PC-3 (cell line): ENCODE results near the gene CD180. TPM values are rescaled to one million over a fixed set of nuclear protein-coding genes. Genes with fewer than 3 reads are reported as not detected.

Experiments
- ATAC-seq: fragments of 200-7000 bp; cut with Tn5 transposase; 2 replicates; pipeline ENCODE4 v1.9.1; 2020; ENCODE audit warnings: mild to moderate bottlenecking, moderate library complexity
- BruUV-seq: library from RNA; stranded (reverse); fragments of 400-500 nt; replicated peaks from 2 replicates; lab custom pipeline; 2021; lab: Mats Ljungman, UMichigan
- CTCF ChIA-PET: fragments of 300-600 bp; sonication (Branson Sonifier 250); formaldehyde crosslinking; loops from one replicate; lab custom pipeline; 2022; ENCODE audit warnings: antibody characterized with exemption; lab: Charles Lee
- POLR2A ChIA-PET: fragments of 300-600 bp; sonication (Branson Sonifier 250); formaldehyde crosslinking; loops from one replicate; lab custom pipeline; 2022; ENCODE audit warnings: antibody characterized with exemption; ENCODE audit not compliant: unreplicated experiment; lab: Charles Lee
- DNase-seq: peaks from one replicate; pipeline ENCODE4 v3.0.0-alpha.2; 2015
- H2AFZ ChIP-seq: fragments of 300-600 bp; sonication (generic); 2 replicates; pipeline ENCODE4 v1.6.0; 2016; ENCODE audit warnings: antibody characterized with exemption, low read length
- H3F3A ChIP-seq: fragments of 300-600 bp; sonication (generic); one replicate; pipeline ENCODE4 v1.6.0; 2017; ENCODE audit warnings: antibody characterized with exemption, low read length, control low read depth, mild to moderate bottlenecking; ENCODE audit not compliant: unreplicated experiment
- H3K27ac ChIP-seq: fragments of 300-600 bp; sonication (generic); 2 replicates; pipeline ENCODE4 v1.5.1; 2016; ENCODE audit warnings: mild to moderate bottlenecking, low read length
- H3K27me3 ChIP-seq: fragments of 300-600 bp; sonication (generic); 2 replicates; pipeline ENCODE4 v1.6.1; 2016; ENCODE audit warnings: low read length, mixed read lengths
- H3K36me3 ChIP-seq: fragments of 300-600 bp; sonication (generic); 2 replicates; pipeline ENCODE4 v1.6.1; 2016; ENCODE audit warnings: low read depth, mixed run types, low read length, mixed read lengths
- H3K4me1 ChIP-seq: fragments of 300-600 bp; sonication (generic); 2 replicates; pipeline ENCODE4 v1.5.1; 2016; ENCODE audit warnings: low read length; ENCODE audit not compliant: insufficient read depth
- H3K4me2 ChIP-seq: fragments of 300-600 bp; sonication (generic); 2 replicates; pipeline ENCODE4 v1.6.0; 2016; ENCODE audit warnings: low read length
- H3K4me3 ChIP-seq: fragments of 300-600 bp; sonication (generic); 2 replicates; pipeline ENCODE4 v1.5.1; 2016; ENCODE audit warnings: mild to moderate bottlenecking, low read length, mixed read lengths
- H3K79me2 ChIP-seq: fragments of 300-600 bp; sonication (generic); 2 replicates; pipeline ENCODE4 v1.6.1; 2017; ENCODE audit warnings: low read length, mixed read lengths
- H3K9ac ChIP-seq: fragments of 300-600 bp; sonication (generic); 2 replicates; pipeline ENCODE4 v1.6.0; 2016; ENCODE audit warnings: mild to moderate bottlenecking, low read length
- H3K9me2 ChIP-seq: fragments of 300-600 bp; sonication (generic); replicated peaks from 2 replicates; pipeline ENCODE4 v1.6.1; 2016; ENCODE audit warnings: mixed run types, low read length, mixed read lengths
- H3K9me3 ChIP-seq: fragments of 300-600 bp; sonication (generic); 2 replicates; pipeline ENCODE4 v1.6.1; 2016; ENCODE audit warnings: low read length, mixed read lengths
- H4K20me1 ChIP-seq: fragments of 300-600 bp; sonication (generic); 2 replicates; pipeline ENCODE4 v1.6.1; 2016; ENCODE audit warnings: low read length, mixed read lengths
- CTCF ChIP-seq: fragments of 300-600 bp; sonication (generic); conservative IDR thresholded peaks from 2 replicates; pipeline ENCODE4 v1.5.1; 2017; ENCODE audit warnings: antibody characterized with exemption, low read depth, mild to moderate bottlenecking, low read length
- EZH2 ChIP-seq: fragments of 300-600 bp; sonication (generic); IDR thresholded peaks from one replicate; pipeline ENCODE4 v1.6.1; 2017; ENCODE audit warnings: antibody characterized with exemption, mild to moderate bottlenecking, low read length; ENCODE audit not compliant: unreplicated experiment
- EZH2phosphoT487 ChIP-seq: fragments of 300-600 bp; sonication (generic); IDR thresholded peaks from 2 replicates; pipeline ENCODE4 v1.6.1; 2018; ENCODE audit warnings: mild to moderate bottlenecking, antibody characterized with exemption, low read length, borderline replicate concordance
- intact Hi-C: fragments of 100-400 bp; cut with micrococcal nuclease; formaldehyde crosslinking; loops from 2 replicates; pipeline ENCODE4 v1.9.0; 2023
- total RNA-seq: library from RNA; depleted of rRNA; stranded (reverse); fragments of >200 nt; gene quantifications from 2 replicates; pipeline ENCODE4 v1.2.3, GENCODE V29; 2014

The CD180 gene
- total RNA-seq, 1 experiment from 2014 or later, result not detected

- Histone ChIP-seq H3K9me2 (no peaks in the 10 kb centered on the region), H3K36me3 (peaks cover 13% of the 10 kb centered on the region), H3K4me3 (no peak overlapping the region), H3K9ac (no peak overlapping the region), H3K27me3 (no peaks in the 10 kb centered on the region), H3K27ac (no peak overlapping the region), H3F3A (no peaks in the 10 kb centered on the region), H3K79me2 (no peaks in the 10 kb centered on the region), H3K4me1 (no peaks in the 10 kb centered on the region), H2AFZ (no peak overlapping the region), H4K20me1 (no peaks in the 10 kb centered on the region), H3K4me2 (no peak overlapping the region), H3K9me3 (no peaks in the 10 kb centered on the region)
- BruUV-seq, result no TSS peak
- no peak for TF ChIP-seq CTCF
- no peak for TF ChIP-seq EZH2phosphoT487
- no peak for TF ChIP-seq EZH2
- ChIA-PET CTCF (no interaction called here), POLR2A (no interaction called here)
- intact Hi-C loops, result no loop called here
- DNase-seq (no peak), ATAC-seq (no peak)
These were observed 50.0 kb downstream of the CD180 start for GRCh38 chr5:67146574-67146973.

- no peak overlapping the region for H3K9ac ChIP-seq
- TF ChIP-seq EZH2, result no peak
- TF ChIP-seq EZH2phosphoT487, result no peak
- no peak for TF ChIP-seq CTCF
- CTCF ChIA-PET, result no interaction called here
- DNase-seq, result no peak
- no TSS peak for BruUV-seq
- no peak overlapping the region for H2AFZ ChIP-seq
- peaks cover 13% of the 10 kb centered on the region for H3K36me3 ChIP-seq
- H3K4me1 ChIP-seq, result no peaks in the 10 kb centered on the region
- POLR2A ChIA-PET, result no interaction called here
- H3K27me3 ChIP-seq, result no peaks in the 10 kb centered on the region
- H3K4me3 ChIP-seq, result no peak overlapping the region
- no peaks in the 10 kb centered on the region for H3K79me2 ChIP-seq
- H3K27ac ChIP-seq, result no peak overlapping the region
- no peaks in the 10 kb centered on the region for H3F3A ChIP-seq
- H3K9me2 ChIP-seq, result no peaks in the 10 kb centered on the region
- ATAC-seq, result no peak
- H3K4me2 ChIP-seq, result no peak overlapping the region
- H4K20me1 ChIP-seq, result no peaks in the 10 kb centered on the region
- intact Hi-C loops, result no loop called here
- H3K9me3 ChIP-seq, result no peaks in the 10 kb centered on the region
These were observed 52.4 kb downstream of the CD180 start for GRCh38 chr5:67144183-67144639.

GRCh38 chr5:67143549-67143948 lies 53.0 kb downstream of the CD180 start:
- POLR2A ChIA-PET, result no interaction called here
- no peak for DNase-seq

More at GRCh38 chr5:67143549-67143948, 53.0 kb downstream of the CD180 start:
- BruUV-seq, result no TSS peak
- no peaks in the 10 kb centered on the region for H4K20me1 ChIP-seq
- no peaks in the 10 kb centered on the region for H3F3A ChIP-seq
- H3K4me2 ChIP-seq, result no peak overlapping the region
- intact Hi-C loops, result no loop called here
- no peaks in the 10 kb centered on the region for H3K4me1 ChIP-seq
- H2AFZ ChIP-seq, result no peak overlapping the region
- TF ChIP-seq EZH2phosphoT487 (no peak), CTCF (no peak), EZH2 (no peak)
- H3K79me2 ChIP-seq, result no peaks in the 10 kb centered on the region
- H3K9ac ChIP-seq, result no peak overlapping the region
- peaks cover 13% of the 10 kb centered on the region for H3K36me3 ChIP-seq
- H3K9me2 ChIP-seq, result no peaks in the 10 kb centered on the region
- H3K9me3 ChIP-seq, result no peaks in the 10 kb centered on the region
- no peak overlapping the region for H3K27ac ChIP-seq
- ATAC-seq, result no peak
- no peaks in the 10 kb centered on the region for H3K27me3 ChIP-seq
- H3K4me3 ChIP-seq, result no peak overlapping the region
- CTCF ChIA-PET, result no interaction called here
